ENCODE data around the gene TSLP.

DNA sequence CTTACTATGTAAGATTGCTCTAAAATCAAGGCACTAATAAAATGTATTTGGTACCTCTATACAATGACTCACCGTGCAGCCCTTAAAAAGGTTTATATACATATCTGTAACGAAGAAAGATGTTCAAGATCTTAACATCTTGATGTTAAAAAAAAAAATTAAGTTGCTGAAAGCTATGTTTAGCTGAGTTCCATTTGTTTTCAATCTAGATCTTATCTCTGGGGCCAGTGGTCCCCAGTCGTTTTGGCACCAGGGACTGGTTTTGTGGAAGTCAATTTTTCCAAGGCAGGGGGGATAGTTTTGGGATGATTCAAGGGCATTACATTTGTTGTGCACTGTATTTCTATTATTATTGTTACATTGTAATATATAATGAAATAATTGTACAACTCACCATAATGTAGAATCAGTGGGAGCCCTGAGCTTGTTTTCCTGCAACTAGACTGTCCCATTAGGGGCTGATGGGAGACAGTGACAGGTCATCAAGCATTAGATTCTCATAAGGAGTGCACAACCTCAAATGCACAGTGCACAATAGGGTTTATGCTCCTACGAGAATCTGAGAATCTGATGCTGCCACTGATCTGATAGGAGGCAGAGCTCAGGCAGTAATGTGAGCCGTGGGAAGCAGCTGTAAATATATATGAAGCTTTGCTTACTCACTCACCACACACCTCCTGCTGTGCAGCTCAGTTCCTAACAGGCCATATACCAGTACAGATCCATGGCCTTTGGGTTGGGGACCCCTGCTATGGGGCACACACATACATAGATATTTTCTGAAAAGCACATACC lies 27.6 kb upstream of the TSLP start:
- TF ChIP-seq, protein P1, sequence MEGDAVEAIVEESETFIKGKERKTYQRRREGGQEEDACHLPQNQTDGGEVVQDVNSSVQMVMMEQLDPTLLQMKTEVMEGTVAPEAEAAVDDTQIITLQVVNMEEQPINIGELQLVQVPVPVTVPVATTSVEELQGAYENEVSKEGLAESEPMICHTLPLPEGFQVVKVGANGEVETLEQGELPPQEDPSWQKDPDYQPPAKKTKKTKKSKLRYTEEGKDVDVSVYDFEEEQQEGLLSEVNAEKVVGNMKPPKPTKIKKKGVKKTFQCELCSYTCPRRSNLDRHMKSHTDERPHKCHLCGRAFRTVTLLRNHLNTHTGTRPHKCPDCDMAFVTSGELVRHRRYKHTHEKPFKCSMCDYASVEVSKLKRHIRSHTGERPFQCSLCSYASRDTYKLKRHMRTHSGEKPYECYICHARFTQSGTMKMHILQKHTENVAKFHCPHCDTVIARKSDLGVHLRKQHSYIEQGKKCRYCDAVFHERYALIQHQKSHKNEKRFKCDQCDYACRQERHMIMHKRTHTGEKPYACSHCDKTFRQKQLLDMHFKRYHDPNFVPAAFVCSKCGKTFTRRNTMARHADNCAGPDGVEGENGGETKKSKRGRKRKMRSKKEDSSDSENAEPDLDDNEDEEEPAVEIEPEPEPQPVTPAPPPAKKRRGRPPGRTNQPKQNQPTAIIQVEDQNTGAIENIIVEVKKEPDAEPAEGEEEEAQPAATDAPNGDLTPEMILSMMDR (IDR thresholded peaks at IDR 0.05; ENCODE audit: low read depth, low read length, missing input control), result no peak
- TF ChIP-seq YY1 (IDR thresholded peaks at IDR 0.05), result no peak
- TF ChIP-seq JUND (IDR thresholded peaks at IDR 0.05), result no peak
- TF ChIP-seq RAD21 (IDR thresholded peaks at IDR 0.05), result no peak
- no peak for TF ChIP-seq FOXA2 (IDR thresholded peaks at IDR 0.05)
- TF ChIP-seq, protein P2, sequence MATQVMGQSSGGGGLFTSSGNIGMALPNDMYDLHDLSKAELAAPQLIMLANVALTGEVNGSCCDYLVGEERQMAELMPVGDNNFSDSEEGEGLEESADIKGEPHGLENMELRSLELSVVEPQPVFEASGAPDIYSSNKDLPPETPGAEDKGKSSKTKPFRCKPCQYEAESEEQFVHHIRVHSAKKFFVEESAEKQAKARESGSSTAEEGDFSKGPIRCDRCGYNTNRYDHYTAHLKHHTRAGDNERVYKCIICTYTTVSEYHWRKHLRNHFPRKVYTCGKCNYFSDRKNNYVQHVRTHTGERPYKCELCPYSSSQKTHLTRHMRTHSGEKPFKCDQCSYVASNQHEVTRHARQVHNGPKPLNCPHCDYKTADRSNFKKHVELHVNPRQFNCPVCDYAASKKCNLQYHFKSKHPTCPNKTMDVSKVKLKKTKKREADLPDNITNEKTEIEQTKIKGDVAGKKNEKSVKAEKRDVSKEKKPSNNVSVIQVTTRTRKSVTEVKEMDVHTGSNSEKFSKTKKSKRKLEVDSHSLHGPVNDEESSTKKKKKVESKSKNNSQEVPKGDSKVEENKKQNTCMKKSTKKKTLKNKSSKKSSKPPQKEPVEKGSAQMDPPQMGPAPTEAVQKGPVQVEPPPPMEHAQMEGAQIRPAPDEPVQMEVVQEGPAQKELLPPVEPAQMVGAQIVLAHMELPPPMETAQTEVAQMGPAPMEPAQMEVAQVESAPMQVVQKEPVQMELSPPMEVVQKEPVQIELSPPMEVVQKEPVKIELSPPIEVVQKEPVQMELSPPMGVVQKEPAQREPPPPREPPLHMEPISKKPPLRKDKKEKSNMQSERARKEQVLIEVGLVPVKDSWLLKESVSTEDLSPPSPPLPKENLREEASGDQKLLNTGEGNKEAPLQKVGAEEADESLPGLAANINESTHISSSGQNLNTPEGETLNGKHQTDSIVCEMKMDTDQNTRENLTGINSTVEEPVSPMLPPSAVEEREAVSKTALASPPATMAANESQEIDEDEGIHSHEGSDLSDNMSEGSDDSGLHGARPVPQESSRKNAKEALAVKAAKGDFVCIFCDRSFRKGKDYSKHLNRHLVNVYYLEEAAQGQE (IDR thresholded peaks at IDR 0.05), result no peak
- TF ChIP-seq, protein P3, sequence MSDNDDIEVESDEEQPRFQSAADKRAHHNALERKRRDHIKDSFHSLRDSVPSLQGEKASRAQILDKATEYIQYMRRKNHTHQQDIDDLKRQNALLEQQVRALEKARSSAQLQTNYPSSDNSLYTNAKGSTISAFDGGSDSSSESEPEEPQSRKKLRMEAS (IDR thresholded peaks at IDR 0.05), result no peak
- TF ChIP-seq, protein P4, sequence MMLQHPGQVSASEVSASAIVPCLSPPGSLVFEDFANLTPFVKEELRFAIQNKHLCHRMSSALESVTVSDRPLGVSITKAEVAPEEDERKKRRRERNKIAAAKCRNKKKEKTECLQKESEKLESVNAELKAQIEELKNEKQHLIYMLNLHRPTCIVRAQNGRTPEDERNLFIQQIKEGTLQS (IDR thresholded peaks at IDR 0.05), result no peak
- TF ChIP-seq, protein P5, sequence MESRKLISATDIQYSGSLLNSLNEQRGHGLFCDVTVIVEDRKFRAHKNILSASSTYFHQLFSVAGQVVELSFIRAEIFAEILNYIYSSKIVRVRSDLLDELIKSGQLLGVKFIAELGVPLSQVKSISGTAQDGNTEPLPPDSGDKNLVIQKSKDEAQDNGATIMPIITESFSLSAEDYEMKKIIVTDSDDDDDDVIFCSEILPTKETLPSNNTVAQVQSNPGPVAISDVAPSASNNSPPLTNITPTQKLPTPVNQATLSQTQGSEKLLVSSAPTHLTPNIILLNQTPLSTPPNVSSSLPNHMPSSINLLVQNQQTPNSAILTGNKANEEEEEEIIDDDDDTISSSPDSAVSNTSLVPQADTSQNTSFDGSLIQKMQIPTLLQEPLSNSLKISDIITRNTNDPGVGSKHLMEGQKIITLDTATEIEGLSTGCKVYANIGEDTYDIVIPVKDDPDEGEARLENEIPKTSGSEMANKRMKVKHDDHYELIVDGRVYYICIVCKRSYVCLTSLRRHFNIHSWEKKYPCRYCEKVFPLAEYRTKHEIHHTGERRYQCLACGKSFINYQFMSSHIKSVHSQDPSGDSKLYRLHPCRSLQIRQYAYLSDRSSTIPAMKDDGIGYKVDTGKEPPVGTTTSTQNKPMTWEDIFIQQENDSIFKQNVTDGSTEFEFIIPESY (IDR thresholded peaks at IDR 0.05), result no peak
- no peak for TF ChIP-seq EGR1 (IDR thresholded peaks at IDR 0.05; ENCODE audit: low read depth in 2 of 2)
- no peak for TF ChIP-seq TAF1 (conservative IDR thresholded peaks at IDR 0.05)
- no peak for TF ChIP-seq NR2F2 (IDR thresholded peaks at IDR 0.05)
